Panc1 (cell line): ENCODE measurements around the gene PAK4. TPM values are rescaled to one million over a fixed set of nuclear protein-coding genes. Genes with fewer than 3 reads are reported as not detected.

ENCODE experiments used
- ATAC-seq: fragments of 200-7000 bp; cut with Tn5 transposase; 2 replicates; pipeline ENCODE4 v1.9.1; 2020; ENCODE audit warnings: mild to moderate bottlenecking, moderate library complexity
- BruUV-seq: library from RNA; stranded (reverse); fragments of 400-500 nt; replicated peaks from 2 replicates; lab custom pipeline; 2021; lab: Mats Ljungman, UMichigan
- CTCF ChIA-PET: fragments of 300-600 bp; sonication (Branson Sonifier 250); formaldehyde crosslinking; loops from one replicate; lab custom pipeline; 2022; ENCODE audit warnings: antibody characterized with exemption; lab: Charles Lee
- POLR2A ChIA-PET: fragments of 300-600 bp; sonication (Branson Sonifier 250); formaldehyde crosslinking; loops from one replicate; lab custom pipeline; 2022; ENCODE audit warnings: antibody characterized with exemption; lab: Charles Lee
- DNase-seq: peaks from one replicate; pipeline ENCODE4 v3.0.0-alpha.2; 2010; ENCODE audit warnings: low read depth, low spot score
- H3K27ac ChIP-seq: 2 replicates; pipeline ENCODE4 v1.5.1; 2011; ENCODE audit warnings: mild to moderate bottlenecking, low read length, inconsistent platforms
- H3K27me3 ChIP-seq: fragments of 200-500 bp; sonication (Bioruptor generic); 2 replicates; pipeline ENCODE4 v1.6.0; 2014; ENCODE audit warnings: low read length, inconsistent platforms; ENCODE audit not compliant: control insufficient read depth, insufficient read depth
- H3K36me3 ChIP-seq: fragments of 200-500 bp; sonication (Bioruptor generic); 2 replicates; pipeline ENCODE4 v1.5.1; 2014; ENCODE audit warnings: inconsistent platforms, mild to moderate bottlenecking, low read length, moderate library complexity; ENCODE audit not compliant: control insufficient read depth, insufficient read depth
- H3K4me1 ChIP-seq: 2 replicates; pipeline ENCODE4 v1.5.1; 2011; ENCODE audit warnings: inconsistent platforms, mild to moderate bottlenecking, low read length, moderate library complexity; ENCODE audit not compliant: control insufficient read depth, insufficient read depth
- H3K4me3 ChIP-seq, 2 experiments: 2 replicates each; pipeline ENCODE4 v1.5.1; 2011 to 2012; ENCODE audit warnings: low read depth in 2 of 2, low read length in 2 of 2, mild to moderate bottlenecking in 2 of 2, inconsistent platforms in 1 of 2, moderate library complexity in 1 of 2
- H3K9me3 ChIP-seq: fragments of 200-500 bp; sonication (Bioruptor generic); 2 replicates; pipeline ENCODE4 v1.5.1; 2014; ENCODE audit warnings: low read depth, mild to moderate bottlenecking, inconsistent platforms, low read length, moderate library complexity; ENCODE audit not compliant: control insufficient read depth, insufficient read depth
- POLR2AphosphoS5 ChIP-seq: IDR thresholded peaks from 2 replicates; pipeline ENCODE4 v1.6.1; 2012; ENCODE audit warnings: mild to moderate bottlenecking, low read depth, low read length, moderate library complexity
- SIN3A ChIP-seq: IDR thresholded peaks from 2 replicates; pipeline ENCODE4 v1.6.1; 2012; ENCODE audit warnings: low read depth, mild to moderate bottlenecking, low read length, moderate library complexity, borderline replicate concordance; ENCODE audit not compliant: insufficient read depth
- TCF7L2 ChIP-seq: IDR thresholded peaks from 2 replicates; pipeline ENCODE4 v1.6.1; 2011; ENCODE audit warnings: mild to moderate bottlenecking, low read depth, low read length, inconsistent platforms
- in situ Hi-C: cut with HindIII; loops from 2 replicates; pipeline ENCODE4 v1.10.0; 2016; ENCODE audit warnings: low sequenced_read_pairs, low pct_unique_long_range_greater_than_20kb
- intact Hi-C: fragments of 100-400 bp; cut with micrococcal nuclease; formaldehyde crosslinking; loops from one replicate; pipeline ENCODE4 v1.10.0; 2022; ENCODE audit not compliant: unreplicated experiment
- total RNA-seq: library from RNA; stranded (reverse); gene quantifications from one replicate; pipeline ENCODE4 v1.2.1, GENCODE V29; 2021; ENCODE audit not compliant: unreplicated experiment
- TF ChIP-seq, protein P1 (sequence below): fragments of 450-650 bp; IDR thresholded peaks from 2 replicates; pipeline ENCODE4 v1.5.1; 2017; ENCODE audit warnings: mild to moderate bottlenecking
- TF ChIP-seq, protein P2 (sequence below), 2 experiments: IDR thresholded peaks; 2 replicates each; pipeline ENCODE4 v1.6.1; 2011 to 2012; ENCODE audit warnings: low read depth in 2 of 2, control low read depth in 1 of 2, low read length in 1 of 2, mild to moderate bottlenecking in 1 of 2, moderate library complexity in 1 of 2; ENCODE audit not compliant: insufficient read depth in 1 of 2

The PAK4 gene
- total RNA-seq, 1 experiment from 2014 or later, result 311 TPM

DNA sequence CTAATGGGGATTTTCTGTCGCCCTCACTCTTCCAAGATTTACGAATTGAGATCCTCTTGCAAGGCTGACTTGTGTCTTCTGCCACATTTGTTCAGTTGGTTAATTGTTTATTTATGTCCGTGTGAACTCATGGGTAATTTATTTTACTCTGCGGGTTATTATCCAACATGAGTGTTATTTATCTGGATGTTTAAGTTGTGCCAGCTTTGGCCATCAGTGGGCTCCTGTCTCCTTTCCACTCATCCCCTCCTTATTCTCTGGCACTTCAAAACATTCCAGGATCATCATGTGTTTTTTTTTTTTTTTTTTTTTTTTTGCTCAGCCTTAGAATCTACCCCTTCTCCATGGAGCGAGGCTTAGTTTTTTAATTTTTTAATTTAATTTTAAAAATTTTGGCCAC is 22.4 kb upstream of the PAK4 start:
- ATAC-seq (no peak), DNase-seq (no peak)
- no peak overlapping the region for H3K27ac ChIP-seq
- H3K4me1 ChIP-seq, result peaks cover 12% of the 10 kb centered on the region
- H3K4me3 ChIP-seq, result no peak overlapping the region
- POLR2A ChIA-PET, result no interaction called here
- no peaks in the 10 kb centered on the region for H3K36me3 ChIP-seq
- no TSS peak for BruUV-seq
- in situ Hi-C loops, result no loop called here
- intact Hi-C loops, result no loop called here
- no peaks in the 10 kb centered on the region for H3K27me3 ChIP-seq
- no peak for TF ChIP-seq TCF7L2
- TF ChIP-seq POLR2AphosphoS5, result no peak
- TF ChIP-seq, protein P1, sequence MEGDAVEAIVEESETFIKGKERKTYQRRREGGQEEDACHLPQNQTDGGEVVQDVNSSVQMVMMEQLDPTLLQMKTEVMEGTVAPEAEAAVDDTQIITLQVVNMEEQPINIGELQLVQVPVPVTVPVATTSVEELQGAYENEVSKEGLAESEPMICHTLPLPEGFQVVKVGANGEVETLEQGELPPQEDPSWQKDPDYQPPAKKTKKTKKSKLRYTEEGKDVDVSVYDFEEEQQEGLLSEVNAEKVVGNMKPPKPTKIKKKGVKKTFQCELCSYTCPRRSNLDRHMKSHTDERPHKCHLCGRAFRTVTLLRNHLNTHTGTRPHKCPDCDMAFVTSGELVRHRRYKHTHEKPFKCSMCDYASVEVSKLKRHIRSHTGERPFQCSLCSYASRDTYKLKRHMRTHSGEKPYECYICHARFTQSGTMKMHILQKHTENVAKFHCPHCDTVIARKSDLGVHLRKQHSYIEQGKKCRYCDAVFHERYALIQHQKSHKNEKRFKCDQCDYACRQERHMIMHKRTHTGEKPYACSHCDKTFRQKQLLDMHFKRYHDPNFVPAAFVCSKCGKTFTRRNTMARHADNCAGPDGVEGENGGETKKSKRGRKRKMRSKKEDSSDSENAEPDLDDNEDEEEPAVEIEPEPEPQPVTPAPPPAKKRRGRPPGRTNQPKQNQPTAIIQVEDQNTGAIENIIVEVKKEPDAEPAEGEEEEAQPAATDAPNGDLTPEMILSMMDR, result no peak
- TF ChIP-seq SIN3A, result no peak
- TF ChIP-seq, protein P2, sequence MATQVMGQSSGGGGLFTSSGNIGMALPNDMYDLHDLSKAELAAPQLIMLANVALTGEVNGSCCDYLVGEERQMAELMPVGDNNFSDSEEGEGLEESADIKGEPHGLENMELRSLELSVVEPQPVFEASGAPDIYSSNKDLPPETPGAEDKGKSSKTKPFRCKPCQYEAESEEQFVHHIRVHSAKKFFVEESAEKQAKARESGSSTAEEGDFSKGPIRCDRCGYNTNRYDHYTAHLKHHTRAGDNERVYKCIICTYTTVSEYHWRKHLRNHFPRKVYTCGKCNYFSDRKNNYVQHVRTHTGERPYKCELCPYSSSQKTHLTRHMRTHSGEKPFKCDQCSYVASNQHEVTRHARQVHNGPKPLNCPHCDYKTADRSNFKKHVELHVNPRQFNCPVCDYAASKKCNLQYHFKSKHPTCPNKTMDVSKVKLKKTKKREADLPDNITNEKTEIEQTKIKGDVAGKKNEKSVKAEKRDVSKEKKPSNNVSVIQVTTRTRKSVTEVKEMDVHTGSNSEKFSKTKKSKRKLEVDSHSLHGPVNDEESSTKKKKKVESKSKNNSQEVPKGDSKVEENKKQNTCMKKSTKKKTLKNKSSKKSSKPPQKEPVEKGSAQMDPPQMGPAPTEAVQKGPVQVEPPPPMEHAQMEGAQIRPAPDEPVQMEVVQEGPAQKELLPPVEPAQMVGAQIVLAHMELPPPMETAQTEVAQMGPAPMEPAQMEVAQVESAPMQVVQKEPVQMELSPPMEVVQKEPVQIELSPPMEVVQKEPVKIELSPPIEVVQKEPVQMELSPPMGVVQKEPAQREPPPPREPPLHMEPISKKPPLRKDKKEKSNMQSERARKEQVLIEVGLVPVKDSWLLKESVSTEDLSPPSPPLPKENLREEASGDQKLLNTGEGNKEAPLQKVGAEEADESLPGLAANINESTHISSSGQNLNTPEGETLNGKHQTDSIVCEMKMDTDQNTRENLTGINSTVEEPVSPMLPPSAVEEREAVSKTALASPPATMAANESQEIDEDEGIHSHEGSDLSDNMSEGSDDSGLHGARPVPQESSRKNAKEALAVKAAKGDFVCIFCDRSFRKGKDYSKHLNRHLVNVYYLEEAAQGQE (IDR thresholded peaks at IDR 0.05; ENCODE audit: insufficient read depth in 1 of 2, low read depth in 2 of 2, low read length in 1 of 2), result no peak
- CTCF ChIA-PET, result no interaction called here
- H3K9me3 ChIP-seq, result no peaks in the 10 kb centered on the region

DNA sequence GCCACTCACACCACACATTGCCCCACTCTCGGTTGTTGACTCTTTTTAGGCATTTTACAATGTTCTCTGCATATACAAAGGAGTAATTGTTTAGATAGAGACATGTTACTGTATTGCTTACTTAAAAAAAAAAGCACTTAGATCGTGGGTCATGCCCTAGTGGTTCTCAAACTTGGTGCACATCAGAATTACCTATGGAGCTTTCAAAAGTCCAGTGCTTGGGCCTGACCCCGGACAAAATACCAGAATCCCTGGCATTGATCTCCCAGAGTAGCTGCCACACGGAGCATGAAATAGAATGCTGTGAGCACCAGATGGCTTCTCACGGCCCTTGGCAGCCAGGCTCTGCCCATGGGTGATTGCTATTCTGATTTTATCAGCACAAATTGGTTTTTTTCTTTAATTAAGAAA is 21.4 kb upstream of the PAK4 start:
- Histone ChIP-seq H3K4me3 (no peak overlapping the region), H3K4me1 (peaks cover 8% of the 10 kb centered on the region), H3K27me3 (no peaks in the 10 kb centered on the region), H3K36me3 (no peaks in the 10 kb centered on the region), H3K27ac (no peak overlapping the region), H3K9me3 (no peaks in the 10 kb centered on the region)
- POLR2A ChIA-PET, result interaction anchor here (0.6 kb wide), 1 partner anchor 331 kb away, joined by 3 read pairs; the partner anchor contains the start of gene RPS16
- no TSS peak for BruUV-seq
- CTCF ChIA-PET, result no interaction called here
- DNase-seq, result no peak
- no peak for ATAC-seq
- TF ChIP-seq, protein P2 (IDR thresholded peaks at IDR 0.05; ENCODE audit: insufficient read depth in 1 of 2, low read depth in 2 of 2, low read length in 1 of 2), result no peak
- TF ChIP-seq, protein P1, result no peak
- TF ChIP-seq POLR2AphosphoS5 (no peak), SIN3A (no peak), TCF7L2 (no peak)
- intact Hi-C loops (no loop called here), in situ Hi-C loops (no loop called here)
